Panc1 (cell line): ENCODE data around the gene PCMTD2. TPM values are rescaled to one million over a fixed set of nuclear protein-coding genes. Genes with fewer than 3 reads are reported as not detected.

Experiments used
- ATAC-seq: fragments of 200-7000 bp; cut with Tn5 transposase; 2 replicates; pipeline ENCODE4 v1.9.1; 2020; ENCODE audit warnings: mild to moderate bottlenecking, moderate library complexity
- BruUV-seq: library from RNA; stranded (reverse); fragments of 400-500 nt; replicated peaks from 2 replicates; lab custom pipeline; 2021; lab: Mats Ljungman, UMichigan
- CTCF ChIA-PET: fragments of 300-600 bp; sonication (Branson Sonifier 250); formaldehyde crosslinking; loops from one replicate; lab custom pipeline; 2022; ENCODE audit warnings: antibody characterized with exemption; lab: Charles Lee
- POLR2A ChIA-PET: fragments of 300-600 bp; sonication (Branson Sonifier 250); formaldehyde crosslinking; loops from one replicate; lab custom pipeline; 2022; ENCODE audit warnings: antibody characterized with exemption; lab: Charles Lee
- DNase-seq: peaks from one replicate; pipeline ENCODE4 v3.0.0-alpha.2; 2010; ENCODE audit warnings: low read depth, low spot score
- H3K27ac ChIP-seq: 2 replicates; pipeline ENCODE4 v1.5.1; 2011; ENCODE audit warnings: mild to moderate bottlenecking, low read length, inconsistent platforms
- H3K27me3 ChIP-seq: fragments of 200-500 bp; sonication (Bioruptor generic); 2 replicates; pipeline ENCODE4 v1.6.0; 2014; ENCODE audit warnings: low read length, inconsistent platforms; ENCODE audit not compliant: control insufficient read depth, insufficient read depth
- H3K36me3 ChIP-seq: fragments of 200-500 bp; sonication (Bioruptor generic); 2 replicates; pipeline ENCODE4 v1.5.1; 2014; ENCODE audit warnings: inconsistent platforms, mild to moderate bottlenecking, low read length, moderate library complexity; ENCODE audit not compliant: control insufficient read depth, insufficient read depth
- H3K4me1 ChIP-seq: 2 replicates; pipeline ENCODE4 v1.5.1; 2011; ENCODE audit warnings: inconsistent platforms, mild to moderate bottlenecking, low read length, moderate library complexity; ENCODE audit not compliant: control insufficient read depth, insufficient read depth
- H3K4me3 ChIP-seq, 2 experiments: 2 replicates each; pipeline ENCODE4 v1.5.1; 2011 to 2012; ENCODE audit warnings: low read depth in 2 of 2, low read length in 2 of 2, mild to moderate bottlenecking in 2 of 2, inconsistent platforms in 1 of 2, moderate library complexity in 1 of 2
- H3K9me3 ChIP-seq: fragments of 200-500 bp; sonication (Bioruptor generic); 2 replicates; pipeline ENCODE4 v1.5.1; 2014; ENCODE audit warnings: low read depth, mild to moderate bottlenecking, inconsistent platforms, low read length, moderate library complexity; ENCODE audit not compliant: control insufficient read depth, insufficient read depth
- CTCF ChIP-seq: fragments of 450-650 bp; IDR thresholded peaks from 2 replicates; pipeline ENCODE4 v1.5.1; 2017; ENCODE audit warnings: mild to moderate bottlenecking
- POLR2AphosphoS5 ChIP-seq: IDR thresholded peaks from 2 replicates; pipeline ENCODE4 v1.6.1; 2012; ENCODE audit warnings: mild to moderate bottlenecking, low read depth, low read length, moderate library complexity
- REST ChIP-seq, 2 experiments: IDR thresholded peaks; 2 replicates each; pipeline ENCODE4 v1.6.1; 2011 to 2012; ENCODE audit warnings: low read depth in 2 of 2, control low read depth in 1 of 2, low read length in 1 of 2, mild to moderate bottlenecking in 1 of 2, moderate library complexity in 1 of 2; ENCODE audit not compliant: insufficient read depth in 1 of 2
- SIN3A ChIP-seq: IDR thresholded peaks from 2 replicates; pipeline ENCODE4 v1.6.1; 2012; ENCODE audit warnings: low read depth, mild to moderate bottlenecking, low read length, moderate library complexity, borderline replicate concordance; ENCODE audit not compliant: insufficient read depth
- TCF7L2 ChIP-seq: IDR thresholded peaks from 2 replicates; pipeline ENCODE4 v1.6.1; 2011; ENCODE audit warnings: mild to moderate bottlenecking, low read depth, low read length, inconsistent platforms
- in situ Hi-C: cut with HindIII; loops from 2 replicates; pipeline ENCODE4 v1.10.0; 2016; ENCODE audit warnings: low sequenced_read_pairs, low pct_unique_long_range_greater_than_20kb
- intact Hi-C: fragments of 100-400 bp; cut with micrococcal nuclease; formaldehyde crosslinking; loops from one replicate; pipeline ENCODE4 v1.10.0; 2022; ENCODE audit not compliant: unreplicated experiment
- total RNA-seq: library from RNA; stranded (reverse); gene quantifications from one replicate; pipeline ENCODE4 v1.2.1, GENCODE V29; 2021; ENCODE audit not compliant: unreplicated experiment

Gene PCMTD2
- total RNA-seq, 1 experiment from 2014 or later = 35.0 TPM

DNA sequence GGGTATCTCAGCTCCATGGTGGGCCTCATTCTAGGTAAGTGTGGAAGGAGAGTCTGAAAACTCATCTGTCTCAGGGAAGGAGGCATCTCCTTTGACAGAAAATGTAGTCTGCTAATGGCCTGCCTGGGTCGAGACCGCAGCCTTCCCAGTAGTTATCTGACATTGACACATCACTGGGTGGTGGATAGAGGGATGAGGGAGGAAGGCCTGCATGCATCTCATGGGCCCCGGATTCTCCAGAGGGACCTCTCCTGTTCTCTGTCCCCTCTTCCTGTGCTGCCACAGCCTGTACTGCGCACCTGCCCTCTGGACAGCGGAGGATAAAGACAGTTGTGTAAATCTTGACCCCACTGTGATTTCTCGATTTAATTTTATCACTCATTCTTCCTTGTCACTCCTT, 4.7 kb downstream of the PCMTD2 start:
- POLR2A ChIA-PET = no interaction called here

GRCh38 chr20:64261138-64261537, 5.6 kb downstream of the PCMTD2 start:
- ATAC-seq (no peak), DNase-seq (no peak)
- no peaks in the 10 kb centered on the region for H3K9me3 ChIP-seq
- H3K4me3 ChIP-seq = no peak overlapping the region
- ChIA-PET CTCF (no interaction called here), POLR2A (no interaction called here)
- H3K4me1 ChIP-seq = peaks cover 7% of the 10 kb centered on the region; the same call in 1 of the 2 replicates
- no peak for TF ChIP-seq SIN3A
- H3K36me3 ChIP-seq = peaks cover under 1% of the 10 kb centered on the region; the same call in 1 of the 2 replicates
- in situ Hi-C loops = no loop called here
- intact Hi-C loops = no loop called here
- no peak overlapping the region for H3K27ac ChIP-seq
- no TSS peak for BruUV-seq
- H3K27me3 ChIP-seq = no peaks in the 10 kb centered on the region

More for the DNA sequence above, 4.7 kb downstream of the PCMTD2 start:
- Histone ChIP-seq H3K36me3 (peaks cover 3% of the 10 kb centered on the region; the same call in 1 of the 2 replicates), H3K27me3 (no peaks in the 10 kb centered on the region), H3K9me3 (no peaks in the 10 kb centered on the region), H3K27ac (no peak overlapping the region), H3K4me3 (no peak overlapping the region), H3K4me1 (peaks cover 7% of the 10 kb centered on the region; the same call in 1 of the 2 replicates)
- intact Hi-C loops (no loop called here), in situ Hi-C loops (no loop called here)
- TF ChIP-seq SIN3A = no peak
- TF ChIP-seq REST (IDR thresholded peaks at IDR 0.05; ENCODE audit: insufficient read depth in 1 of 2, low read depth in 2 of 2, low read length in 1 of 2) = no peak
- no peak for TF ChIP-seq POLR2AphosphoS5
- no peak for TF ChIP-seq CTCF
- TF ChIP-seq TCF7L2 = no peak
- ATAC-seq (no peak), DNase-seq (no peak)
- CTCF ChIA-PET = no interaction called here
- BruUV-seq = no TSS peak

GRCh38 chr20:64264091-64264490, 8.5 kb downstream of the PCMTD2 start:
- Histone ChIP-seq H3K4me1 (no peaks in the 10 kb centered on the region), H3K9me3 (no peaks in the 10 kb centered on the region), H3K27ac (no peak overlapping the region), H3K36me3 (no peaks in the 10 kb centered on the region), H3K27me3 (no peaks in the 10 kb centered on the region), H3K4me3 (no peak overlapping the region)
- intact Hi-C loops = no loop called here
- no TSS peak for BruUV-seq
- ChIA-PET CTCF (no interaction called here), POLR2A (no interaction called here)
- TF ChIP-seq POLR2AphosphoS5 = no peak
- TF ChIP-seq REST (IDR thresholded peaks at IDR 0.05; ENCODE audit: insufficient read depth in 1 of 2, low read depth in 2 of 2, low read length in 1 of 2) = no peak
- TF ChIP-seq SIN3A = no peak
- TF ChIP-seq TCF7L2 = no peak
- no peak for TF ChIP-seq CTCF
- no peak for ATAC-seq
- DNase-seq = no peak
- in situ Hi-C loops = no loop called here
